Measurements from ENCODE around the gene PLPP7. TPM values are rescaled to one million over a fixed set of nuclear protein-coding genes. Genes with fewer than 3 reads are reported as not detected.
"Not testable (repeated sequence)": the region's sequence is repeated elsewhere in the genome, so short reads cannot be mapped to it uniquely, and the experiment has no call there.

The PLPP7 gene
- polyA plus RNA-seq, 1 of the 3 experiments (the other 2 are of a cell fraction) = 8.6 TPM

- no peaks in the 10 kb centered on the region for H3K9me3 ChIP-seq
- POLR2A ChIA-PET = interaction anchor here (0.8 kb wide), 1 partner anchor 181 kb away, joined by 4 read pairs; no protein-coding TSS in a partner anchor
- CTCF ChIA-PET = interaction anchor here (0.7 to 4.7 kb wide), 36 partner anchors 10 to 343 kb away, joined by 3 to 192 read pairs (median 7); partner anchors contain the start of gene PLPP7
- 73% methylated on average over 16 of the region's 16 CpGs for WGBS (ENCODE audit: low lambda C conversion rate)
- H3K9me2 ChIP-seq = no peaks in the 10 kb centered on the region
- no peaks in the 10 kb centered on the region for H3K4me1 ChIP-seq (ENCODE audit: control insufficient read depth in 1 of 2, insufficient read depth in 2 of 2, low read depth in 1 of 2, low read length in 1 of 2)
- H3K4me2 ChIP-seq = no peak overlapping the region
- no peaks in the 10 kb centered on the region for H3F3A ChIP-seq (replicated peaks; ENCODE audit: insufficient read depth)
- no peak overlapping the region for H3K27ac ChIP-seq (ENCODE audit: low read depth in 2 of 2, low read length in 1 of 2)
- no peaks in the 10 kb centered on the region for H4K20me1 ChIP-seq (ENCODE audit: insufficient read depth)
- no peak overlapping the region for H3K9ac ChIP-seq
- no peaks in the 10 kb centered on the region for H3K36me3 ChIP-seq (replicated peaks in 1 of 2; ENCODE audit: control insufficient read depth in 1 of 2, insufficient read depth in 2 of 2, low read length in 1 of 2)
- no peak overlapping the region for H2AFZ ChIP-seq (ENCODE audit: low read depth)
- no peaks in the 10 kb centered on the region for H3K27me3 ChIP-seq (ENCODE audit: insufficient read depth)
- H3K4me3 ChIP-seq (ENCODE audit: low read depth in 2 of 2, low read length in 1 of 2) = no peak overlapping the region
- H3K79me2 ChIP-seq (ENCODE audit: insufficient read depth) = no peaks in the 10 kb centered on the region
- TF ChIP-seq, protein P1, sequence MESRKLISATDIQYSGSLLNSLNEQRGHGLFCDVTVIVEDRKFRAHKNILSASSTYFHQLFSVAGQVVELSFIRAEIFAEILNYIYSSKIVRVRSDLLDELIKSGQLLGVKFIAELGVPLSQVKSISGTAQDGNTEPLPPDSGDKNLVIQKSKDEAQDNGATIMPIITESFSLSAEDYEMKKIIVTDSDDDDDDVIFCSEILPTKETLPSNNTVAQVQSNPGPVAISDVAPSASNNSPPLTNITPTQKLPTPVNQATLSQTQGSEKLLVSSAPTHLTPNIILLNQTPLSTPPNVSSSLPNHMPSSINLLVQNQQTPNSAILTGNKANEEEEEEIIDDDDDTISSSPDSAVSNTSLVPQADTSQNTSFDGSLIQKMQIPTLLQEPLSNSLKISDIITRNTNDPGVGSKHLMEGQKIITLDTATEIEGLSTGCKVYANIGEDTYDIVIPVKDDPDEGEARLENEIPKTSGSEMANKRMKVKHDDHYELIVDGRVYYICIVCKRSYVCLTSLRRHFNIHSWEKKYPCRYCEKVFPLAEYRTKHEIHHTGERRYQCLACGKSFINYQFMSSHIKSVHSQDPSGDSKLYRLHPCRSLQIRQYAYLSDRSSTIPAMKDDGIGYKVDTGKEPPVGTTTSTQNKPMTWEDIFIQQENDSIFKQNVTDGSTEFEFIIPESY (IDR thresholded peaks at IDR 0.05; ENCODE audit: borderline replicate concordance, low read depth) = no peak
- TF ChIP-seq, protein P2, sequence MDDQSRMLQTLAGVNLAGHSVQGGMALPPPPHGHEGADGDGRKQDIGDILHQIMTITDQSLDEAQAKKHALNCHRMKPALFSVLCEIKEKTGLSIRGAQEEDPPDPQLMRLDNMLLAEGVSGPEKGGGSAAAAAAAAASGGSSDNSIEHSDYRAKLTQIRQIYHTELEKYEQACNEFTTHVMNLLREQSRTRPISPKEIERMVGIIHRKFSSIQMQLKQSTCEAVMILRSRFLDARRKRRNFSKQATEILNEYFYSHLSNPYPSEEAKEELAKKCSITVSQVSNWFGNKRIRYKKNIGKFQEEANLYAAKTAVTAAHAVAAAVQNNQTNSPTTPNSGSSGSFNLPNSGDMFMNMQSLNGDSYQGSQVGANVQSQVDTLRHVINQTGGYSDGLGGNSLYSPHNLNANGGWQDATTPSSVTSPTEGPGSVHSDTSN (IDR thresholded peaks at IDR 0.05) = no peak
- TF ChIP-seq IRF3 (IDR thresholded peaks at IDR 0.05; ENCODE audit: low read depth, low read length) = no peak
- no peak for TF ChIP-seq NFIC (IDR thresholded peaks at IDR 0.05; ENCODE audit: borderline replicate concordance)
- TF ChIP-seq, protein P3, sequence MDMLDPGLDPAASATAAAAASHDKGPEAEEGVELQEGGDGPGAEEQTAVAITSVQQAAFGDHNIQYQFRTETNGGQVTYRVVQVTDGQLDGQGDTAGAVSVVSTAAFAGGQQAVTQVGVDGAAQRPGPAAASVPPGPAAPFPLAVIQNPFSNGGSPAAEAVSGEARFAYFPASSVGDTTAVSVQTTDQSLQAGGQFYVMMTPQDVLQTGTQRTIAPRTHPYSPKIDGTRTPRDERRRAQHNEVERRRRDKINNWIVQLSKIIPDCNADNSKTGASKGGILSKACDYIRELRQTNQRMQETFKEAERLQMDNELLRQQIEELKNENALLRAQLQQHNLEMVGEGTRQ (IDR thresholded peaks at IDR 0.05; ENCODE audit: borderline replicate concordance, low read depth, low read length) = no peak
- TF ChIP-seq EZH2phosphoT487 (IDR thresholded peaks at IDR 0.05; ENCODE audit: borderline replicate concordance, low read depth) = no peak
- no peak for TF ChIP-seq MXI1 (IDR thresholded peaks at IDR 0.05; ENCODE audit: low read depth, low read length)
- no peak for TF ChIP-seq TCF12 (IDR thresholded peaks at IDR 0.05)
- no peak for TF ChIP-seq TAF1 (IDR thresholded peaks at IDR 0.05; ENCODE audit: borderline replicate concordance, low read depth, low read length)
- no peak for TF ChIP-seq NRF1 (IDR thresholded peaks at IDR 0.05; ENCODE audit: low read depth, low read length)
- TF ChIP-seq SMC3 (IDR thresholded peaks at IDR 0.05; ENCODE audit: low read depth, low read length) = no peak
- TF ChIP-seq FOXM1 (IDR thresholded peaks at IDR 0.05; ENCODE audit: low read depth) = no peak
- no peak for DNase-seq
These were observed 47.8 kb downstream of the PLPP7 start for GRCh38 chr9:131337131-131337848.

DNA sequence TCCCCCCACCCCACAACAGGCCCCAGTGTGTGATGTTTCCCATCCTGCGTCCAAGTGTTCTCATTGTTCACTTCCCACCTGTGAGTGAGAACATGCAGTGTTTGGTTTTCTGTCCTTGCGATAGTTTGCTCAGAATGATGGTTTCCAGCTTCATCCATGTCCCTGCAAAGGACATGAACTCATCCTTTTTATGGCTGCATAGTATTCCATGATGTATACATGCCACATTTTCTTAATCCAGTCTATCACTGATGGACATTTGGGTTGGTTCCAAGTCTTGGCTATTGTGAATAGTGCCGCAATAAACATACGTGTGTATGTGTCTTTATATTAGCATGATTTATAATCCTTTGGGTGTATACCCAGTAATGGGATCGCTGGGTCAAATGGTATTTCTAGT, 49.7 kb downstream of the PLPP7 start:
- CTCF ChIA-PET; H3K36me3 ChIP-seq (replicated peaks in 1 of 2; ENCODE audit: control insufficient read depth in 1 of 2, insufficient read depth in 2 of 2, low read length in 1 of 2); H3K4me2 ChIP-seq; H3F3A ChIP-seq (replicated peaks; ENCODE audit: insufficient read depth); H3K27me3 ChIP-seq (ENCODE audit: insufficient read depth); H4K20me1 ChIP-seq (ENCODE audit: insufficient read depth); DNase-seq; H3K9ac ChIP-seq; H3K9me2 ChIP-seq; H2AFZ ChIP-seq (ENCODE audit: low read depth); H3K4me1 ChIP-seq (ENCODE audit: control insufficient read depth in 1 of 2, insufficient read depth in 2 of 2, low read depth in 1 of 2, low read length in 1 of 2); H3K79me2 ChIP-seq (ENCODE audit: insufficient read depth); POLR2A ChIA-PET; H3K27ac ChIP-seq (ENCODE audit: low read depth in 2 of 2, low read length in 1 of 2); H3K9me3 ChIP-seq; H3K4me3 ChIP-seq (ENCODE audit: low read depth in 2 of 2, low read length in 1 of 2): not testable (repeated sequence)
- WGBS (ENCODE audit: low lambda C conversion rate) = 80% methylated on average over 5 of the region's 5 CpGs

DNA sequence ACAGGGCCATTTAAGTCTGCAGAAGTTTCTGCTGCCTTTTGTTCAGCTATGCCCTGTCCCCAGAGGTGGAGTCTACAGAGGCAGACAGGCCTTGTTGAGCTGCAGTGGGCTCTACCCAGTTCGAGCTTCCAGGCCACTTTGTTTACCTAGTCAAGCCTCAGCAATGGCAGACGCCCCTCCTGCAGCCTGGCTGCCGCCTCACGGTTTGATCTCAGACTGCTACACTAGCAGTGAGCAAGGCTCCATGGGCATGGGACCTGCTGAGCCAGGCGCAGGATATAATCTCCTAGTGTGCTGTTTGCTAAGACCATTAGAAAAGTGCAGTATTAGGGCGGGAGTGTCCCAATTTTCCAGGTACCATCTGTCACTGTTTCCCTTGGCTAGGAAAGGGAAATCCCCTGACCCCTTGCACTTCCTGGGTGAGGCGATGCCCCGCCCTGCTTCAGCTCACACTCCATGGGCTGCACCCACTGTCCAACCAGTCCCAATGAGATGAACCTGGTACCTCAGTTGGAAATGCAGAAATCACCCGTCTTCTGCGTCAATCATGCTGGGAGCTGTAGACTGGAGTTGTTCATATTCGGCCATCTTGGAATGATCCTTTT, 55.5 kb downstream of the PLPP7 start:
- H3K9me2 ChIP-seq; H3K9ac ChIP-seq; POLR2A ChIA-PET; H3K4me2 ChIP-seq; H3K27me3 ChIP-seq (ENCODE audit: insufficient read depth); H3K79me2 ChIP-seq (ENCODE audit: insufficient read depth); H3K4me1 ChIP-seq (ENCODE audit: control insufficient read depth in 1 of 2, insufficient read depth in 2 of 2, low read depth in 1 of 2, low read length in 1 of 2); H3K27ac ChIP-seq (ENCODE audit: low read depth in 2 of 2, low read length in 1 of 2); H4K20me1 ChIP-seq (ENCODE audit: insufficient read depth); H2AFZ ChIP-seq (ENCODE audit: low read depth); H3F3A ChIP-seq (replicated peaks; ENCODE audit: insufficient read depth); H3K4me3 ChIP-seq (ENCODE audit: low read depth in 2 of 2, low read length in 1 of 2); H3K36me3 ChIP-seq (replicated peaks in 1 of 2; ENCODE audit: control insufficient read depth in 1 of 2, insufficient read depth in 2 of 2, low read length in 1 of 2); H3K9me3 ChIP-seq; DNase-seq: not testable (repeated sequence)
- CTCF ChIA-PET = interaction anchor here (1.1 to 1.7 kb wide), 2 partner anchors 9 to 410 kb away, joined by 3 to 15 read pairs; no protein-coding TSS in a partner anchor
- WGBS (ENCODE audit: low lambda C conversion rate) = 75% methylated on average over 6 of the region's 11 CpGs

Measured in SK-N-SH (cell line).